Neuronal stem cell (in vitro differentiated cells): ENCODE measurements around the gene TADA3.
A peak's percentile ranks its signal among the peaks of the same experiment; 100 is the strongest.

Experiments used
- DNase-seq: peaks from one replicate; pipeline ENCODE4 v3.0.0-alpha.2; 2013; ENCODE audit warnings: low spot score
- H2AFZ ChIP-seq: one replicate; pipeline ENCODE4 v1.6.1; 2013; ENCODE audit warnings: mild to moderate bottlenecking, low read length, inconsistent platforms
- H2AK5ac ChIP-seq: 2 replicates; pipeline ENCODE4 v1.6.1; 2013; ENCODE audit warnings: low read depth, mild to moderate bottlenecking, inconsistent platforms, low read length, moderate library complexity, mixed read lengths
- H2BK120ac ChIP-seq: 2 replicates; pipeline ENCODE4 v1.6.1; 2013; ENCODE audit warnings: low read depth, mild to moderate bottlenecking, inconsistent platforms, low read length, moderate library complexity, mixed read lengths
- H2BK12ac ChIP-seq: one replicate; pipeline ENCODE4 v1.6.1; 2013; ENCODE audit warnings: low read length, inconsistent platforms
- H2BK15ac ChIP-seq: 2 replicates; pipeline ENCODE4 v1.6.1; 2013; ENCODE audit warnings: mild to moderate bottlenecking, low read length, inconsistent platforms, mixed read lengths
- H2BK5ac ChIP-seq: one replicate; pipeline ENCODE4 v1.6.1; 2013; ENCODE audit warnings: inconsistent platforms, mild to moderate bottlenecking, low read length, moderate library complexity
- H3K14ac ChIP-seq: one replicate; pipeline ENCODE4 v1.6.1; 2013; ENCODE audit warnings: low read length, inconsistent platforms
- H3K18ac ChIP-seq: 2 replicates; pipeline ENCODE4 v1.6.1; 2013; ENCODE audit warnings: low read length, inconsistent platforms
- H3K23ac ChIP-seq: 2 replicates; pipeline ENCODE4 v1.6.1; 2013; ENCODE audit warnings: low read depth, mild to moderate bottlenecking, mixed read lengths, low read length, inconsistent platforms; ENCODE audit not compliant: poor library complexity
- H3K27ac ChIP-seq: replicated peaks from 3 replicates; pipeline ENCODE4 v1.5.1; 2013; ENCODE audit warnings: low read length, inconsistent platforms
- H3K27me3 ChIP-seq, 3 experiments: 2 replicates each; pipeline ENCODE4 v1.6.1; 2013; ENCODE audit warnings: low read length in 3 of 3, mild to moderate bottlenecking in 2 of 3, inconsistent platforms in 1 of 3, low read depth in 1 of 3, mixed read lengths in 1 of 3, moderate library complexity in 1 of 3; ENCODE audit not compliant: control insufficient read depth in 3 of 3, insufficient read depth in 3 of 3
- H3K36me3 ChIP-seq, 2 donors: replicated peaks in 1 of 2; 2 replicates each; pipeline ENCODE4 v1.6.1; 2013; ENCODE audit warnings: low read length in 2 of 2; ENCODE audit not compliant: control insufficient read depth in 2 of 2, insufficient read depth in 2 of 2
- H3K4ac ChIP-seq: 2 replicates; pipeline ENCODE4 v1.6.1; 2013; ENCODE audit warnings: inconsistent platforms, mild to moderate bottlenecking, low read length, moderate library complexity
- H3K4me1 ChIP-seq, 2 donors: 1 replicate in 1 of 2; 2 replicates in 1 of 2; pipeline ENCODE4 v1.6.1; 2013; ENCODE audit warnings: low read length in 2 of 2, low read depth in 1 of 2; ENCODE audit not compliant: control insufficient read depth in 2 of 2, insufficient read depth in 1 of 2
- H3K4me2 ChIP-seq: one replicate; pipeline ENCODE4 v1.6.1; 2013; ENCODE audit warnings: mild to moderate bottlenecking, low read length, inconsistent platforms; ENCODE audit not compliant: insufficient read depth, poor library complexity, severe bottlenecking
- H3K4me3 ChIP-seq, 2 donors: 2 replicates each; pipeline ENCODE4 v1.5.1; 2013; ENCODE audit warnings: low read length in 2 of 2, mild to moderate bottlenecking in 2 of 2, inconsistent platforms in 1 of 2, moderate library complexity in 1 of 2
- H3K79me1 ChIP-seq: one replicate; pipeline ENCODE4 v1.6.1; 2013; ENCODE audit warnings: low read depth, mild to moderate bottlenecking, inconsistent platforms, low read length, moderate library complexity
- H3K9ac ChIP-seq: one replicate; pipeline ENCODE4 v1.6.1; 2013; ENCODE audit warnings: mild to moderate bottlenecking, low read depth, low read length, inconsistent platforms; ENCODE audit not compliant: poor library complexity
- H3K9me3 ChIP-seq, 2 donors: replicated peaks in 1 of 2; 2 replicates each; pipeline versions ENCODE3 to v1.6.1; 2013; ENCODE audit warnings: low read length in 2 of 2, mild to moderate bottlenecking in 2 of 2, inconsistent platforms in 1 of 2, low read depth in 1 of 2, mixed read lengths in 1 of 2, moderate library complexity in 1 of 2; ENCODE audit not compliant: control insufficient read depth in 2 of 2, insufficient read depth in 1 of 2
- H4K8ac ChIP-seq: one replicate; pipeline ENCODE4 v1.6.1; 2013; ENCODE audit warnings: low read depth, mild to moderate bottlenecking, inconsistent platforms, low read length, moderate library complexity
- H4K91ac ChIP-seq: one replicate; pipeline ENCODE4 v1.6.1; 2013; ENCODE audit warnings: low read length, low read depth, mild to moderate bottlenecking, inconsistent platforms; ENCODE audit not compliant: poor library complexity
- WGBS, 2 donors: extraction: QIAGEN DNeasy Blood & Tissue Kit; methylation state at CpG; one replicate each; pipeline ENCODE4 v1.1.7; 2013; ENCODE audit warnings: missing lambda C conversion rate in 2 of 2, mixed read lengths in 1 of 2; ENCODE audit not compliant: insufficient read length in 2 of 2, insufficient replicate concordance in 1 of 2; ENCODE audit errors: extremely low coverage in 2 of 2; 5-methylcytosine and 5-hydroxymethylcytosine counted together

The TADA3 gene

DNA sequence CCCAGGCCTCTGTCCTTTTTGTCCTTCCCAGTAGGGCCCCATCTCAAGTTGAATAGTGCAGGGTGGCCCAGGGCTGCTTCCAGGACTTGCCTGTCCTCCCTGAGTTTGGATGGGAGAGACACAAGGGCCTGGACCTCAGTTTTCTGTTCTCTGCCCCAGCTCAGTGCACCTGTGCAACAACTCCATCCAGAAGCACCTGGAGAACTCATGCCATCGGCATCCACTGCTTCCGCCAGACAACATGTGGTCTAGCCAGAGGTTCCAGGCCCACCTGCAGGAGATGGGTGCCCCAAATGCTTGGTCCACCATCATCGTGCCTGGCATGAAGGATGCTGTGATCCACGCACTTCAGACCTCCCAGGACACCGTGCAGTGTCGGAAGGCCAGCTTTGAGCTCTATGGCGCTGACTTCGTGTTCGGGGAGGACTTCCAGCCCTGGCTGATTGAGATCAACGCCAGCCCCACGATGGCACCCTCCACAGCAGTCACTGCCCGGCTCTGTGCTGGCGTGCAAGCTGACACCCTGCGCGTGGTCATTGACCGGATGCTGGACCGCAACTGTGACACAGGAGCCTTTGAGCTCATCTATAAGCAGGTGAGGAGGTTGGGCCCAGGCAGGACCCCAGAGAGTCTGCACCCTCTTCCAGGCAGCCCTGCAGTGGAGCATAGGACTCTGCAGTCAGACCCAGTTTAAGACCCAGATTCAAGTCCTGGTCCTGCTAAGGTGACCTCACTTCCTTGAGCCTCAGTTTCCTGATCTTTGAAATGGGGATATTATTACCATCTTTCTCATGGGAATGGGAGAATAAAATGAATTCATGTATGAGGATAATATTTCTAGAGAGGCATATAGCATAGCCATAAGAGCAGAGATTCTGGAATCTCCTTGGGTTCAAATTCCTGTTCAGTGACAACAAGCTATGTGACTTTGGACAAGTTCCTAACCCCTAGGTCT is 36.8 kb upstream of the TADA3 start:
- H3K4me1 ChIP-seq: no peaks in the 10 kb centered on the region
- H3K4me3 ChIP-seq: no peak overlapping the region
- no peak for DNase-seq
- no CpG with 5 or more reads among the region's 17 CpGs for WGBS, 2 donors
- H3K9me3 ChIP-seq: no peaks in the 10 kb centered on the region
- H2BK120ac ChIP-seq: no peak overlapping the region
- peaks cover 2% of the 10 kb centered on the region for H3K79me1 ChIP-seq
- no peak overlapping the region for H3K4ac ChIP-seq
- no peak overlapping the region for H4K91ac ChIP-seq
- no peak overlapping the region for H2BK12ac ChIP-seq
- no peak overlapping the region for H2BK5ac ChIP-seq
- H3K27me3 ChIP-seq: no peaks in the 10 kb centered on the region
- H3K14ac ChIP-seq: no peak overlapping the region
- no peak overlapping the region for H4K8ac ChIP-seq
- H2AK5ac ChIP-seq: no peak overlapping the region
- H3K27ac ChIP-seq: peak overlapping the region; percentile 23
- H3K18ac ChIP-seq: no peak overlapping the region
- H2BK15ac ChIP-seq: no peak overlapping the region
- no peak overlapping the region for H2AFZ ChIP-seq
- no peak overlapping the region for H3K4me2 ChIP-seq
- H3K36me3 ChIP-seq: peaks cover 10 to 74% of the 10 kb centered on the region in 2 donors
- H3K9ac ChIP-seq: no peak overlapping the region
- H3K23ac ChIP-seq: peak overlapping the region; percentile 34

DNA sequence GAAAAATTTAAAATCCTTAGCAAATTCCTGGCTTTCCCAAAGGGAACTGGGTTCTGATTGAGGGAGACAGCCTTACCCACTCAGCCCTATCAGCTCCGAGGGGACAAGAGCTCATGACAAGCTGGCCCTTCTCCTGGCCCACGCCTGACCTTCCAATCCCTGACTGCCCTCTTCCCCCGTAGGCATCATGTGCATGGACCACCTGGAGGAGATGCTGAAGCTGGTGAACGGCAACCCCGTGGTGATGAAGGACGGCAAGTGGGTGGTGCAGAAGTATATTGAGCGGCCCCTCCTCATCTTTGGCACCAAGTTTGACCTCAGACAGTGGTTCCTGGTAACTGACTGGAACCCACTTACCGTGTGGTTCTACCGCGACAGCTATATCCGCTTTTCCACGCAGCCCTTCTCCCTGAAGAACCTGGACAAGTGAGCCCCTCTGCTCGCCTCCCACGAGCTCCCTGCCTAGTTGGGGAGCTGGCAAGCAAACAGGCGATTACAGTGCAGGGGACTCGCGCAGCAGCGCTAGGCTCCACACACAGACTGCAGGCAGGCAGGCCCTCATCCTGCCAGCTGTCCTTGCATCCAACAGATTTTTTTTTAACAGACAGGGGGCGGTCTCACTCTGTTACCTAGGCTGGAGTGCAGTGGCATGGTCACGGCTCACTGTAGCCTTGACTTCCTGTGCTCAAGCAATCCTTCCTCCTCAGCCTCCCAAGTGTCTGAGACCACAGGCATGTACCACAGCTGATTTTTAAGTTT is 34.7 kb upstream of the TADA3 start:
- Histone ChIP-seq H2AK5ac (no peak overlapping the region), H3K4me3 (no peak overlapping the region), H2BK120ac (no peak overlapping the region), H3K4ac (no peak overlapping the region), H3K9me3 (no peaks in the 10 kb centered on the region), H2BK12ac (no peak overlapping the region), H2BK5ac (peak overlapping the region; percentile 2), H2BK15ac (no peak overlapping the region), H3K36me3 (peaks cover 5 to 62% of the 10 kb centered on the region in 2 donors), H3K18ac (peak overlapping the region; percentile 76), H3K79me1 (peaks cover 2% of the 10 kb centered on the region), H4K91ac (no peak overlapping the region), H3K27ac (no peak overlapping the region), H3K27me3 (no peaks in the 10 kb centered on the region), H3K4me1 (no peaks in the 10 kb centered on the region), H3K23ac (no peak overlapping the region), H3K9ac (peak overlapping the region; percentile 44), H3K4me2 (no peak overlapping the region), H3K14ac (no peak overlapping the region), H4K8ac (no peak overlapping the region), H2AFZ (no peak overlapping the region)
- DNase-seq: no peak
- WGBS, 2 donors: no CpG with 5 or more reads among the region's 20 CpGs

DNA sequence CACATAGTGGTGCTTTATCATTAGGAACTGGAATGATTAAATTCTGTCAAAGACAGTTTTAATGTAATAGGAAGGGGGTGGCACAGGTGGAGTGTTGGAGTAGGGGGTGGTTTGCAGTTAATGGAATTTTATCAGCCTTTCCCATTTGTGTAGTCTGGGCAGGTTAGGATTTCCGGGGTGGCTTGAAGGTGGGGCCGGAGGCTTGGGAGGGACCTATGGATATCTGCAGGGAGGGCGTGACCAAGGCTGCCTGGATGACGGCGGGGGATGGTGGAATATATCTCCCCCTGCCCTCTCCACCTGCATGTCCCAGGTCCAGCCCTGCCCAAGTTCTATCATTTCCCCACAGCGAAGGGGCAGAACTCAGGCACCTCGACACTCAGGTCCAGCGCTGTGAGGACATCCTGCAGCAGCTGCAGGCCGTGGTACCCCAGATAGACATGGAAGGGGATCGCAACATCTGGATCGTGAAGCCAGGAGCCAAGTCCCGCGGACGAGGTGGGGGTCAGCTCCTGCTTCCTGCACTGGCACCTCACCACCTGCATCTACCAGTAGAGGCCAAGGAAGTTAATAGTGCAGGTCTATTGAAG is 33.3 kb upstream of the TADA3 start:
- Histone ChIP-seq H3K4me1 (no peaks in the 10 kb centered on the region), H2BK120ac (no peak overlapping the region), H3K27ac (no peak overlapping the region), H2AK5ac (no peak overlapping the region), H2BK5ac (no peak overlapping the region), H2BK12ac (no peak overlapping the region), H3K9me3 (no peaks in the 10 kb centered on the region), H3K4me3 (no peak overlapping the region), H3K23ac (no peak overlapping the region), H3K4me2 (no peak overlapping the region), H3K36me3 (peaks cover 7 to 58% of the 10 kb centered on the region in 2 donors), H4K91ac (no peak overlapping the region), H4K8ac (no peak overlapping the region), H3K18ac (no peak overlapping the region), H3K79me1 (peaks cover 2% of the 10 kb centered on the region), H3K14ac (no peak overlapping the region), H3K9ac (peak overlapping the region; percentile 64), H3K27me3 (no peaks in the 10 kb centered on the region), H2AFZ (no peak overlapping the region), H2BK15ac (no peak overlapping the region), H3K4ac (no peak overlapping the region)
- DNase-seq: no peak
- WGBS, 2 donors: no CpG with 5 or more reads among the region's 14 CpGs

DNA sequence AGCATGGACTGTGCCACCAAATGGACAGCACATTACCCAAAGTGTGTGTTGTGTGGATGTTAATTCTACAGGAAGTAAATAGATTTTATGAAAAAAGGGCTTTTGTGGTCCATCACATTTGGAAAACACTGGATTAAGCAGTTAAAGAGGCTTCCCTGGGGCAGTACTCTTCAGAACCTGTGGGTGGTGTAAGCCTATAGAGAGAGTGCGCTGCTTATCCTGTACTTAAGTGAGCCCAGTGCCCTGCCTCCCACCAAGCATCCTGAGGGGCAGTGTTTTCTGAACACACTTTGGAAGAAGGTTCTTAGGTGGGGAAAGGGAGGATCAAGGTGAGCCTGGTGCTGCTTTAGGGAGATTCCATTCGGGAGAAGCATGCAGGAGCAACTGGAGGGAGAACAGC is 28.7 kb upstream of the TADA3 start:
- Histone ChIP-seq H3K36me3 (peaks cover 4 to 39% of the 10 kb centered on the region in 2 donors), H3K9ac (no peak overlapping the region), H2AK5ac (no peak overlapping the region), H3K27ac (no peak overlapping the region), H3K27me3 (no peaks in the 10 kb centered on the region), H3K4me3 (no peak overlapping the region), H3K4me1 (no peaks in the 10 kb centered on the region), H3K14ac (no peak overlapping the region), H4K91ac (no peak overlapping the region), H4K8ac (no peak overlapping the region), H3K4me2 (no peak overlapping the region), H3K23ac (no peak overlapping the region), H2BK12ac (no peak overlapping the region), H2AFZ (no peak overlapping the region), H2BK15ac (no peak overlapping the region), H3K79me1 (peaks cover 2% of the 10 kb centered on the region), H3K4ac (no peak overlapping the region), H2BK5ac (no peak overlapping the region), H2BK120ac (no peak overlapping the region), H3K9me3 (no peaks in the 10 kb centered on the region), H3K18ac (no peak overlapping the region)
- no CpG with 5 or more reads among the region's 2 CpGs for WGBS, 2 donors
- DNase-seq: no peak
